ENCODE results near the gene LRP4. TPM values are rescaled to one million over a fixed set of nuclear protein-coding genes. Genes with fewer than 3 reads are reported as not detected.
A peak's percentile ranks its signal among the peaks of the same experiment; 100 is the strongest.

Gene LRP4
- total RNA-seq, 4 donors from 2014 or later, result 2.3 to 7.4 (median 3.5) TPM

- Histone ChIP-seq H3K9me3 (no peaks in the 10 kb centered on the region), H3K27me3 (no peaks in the 10 kb centered on the region), H3K36me3 (no peaks in the 10 kb centered on the region), H3K4me1 (peaks cover 0 to 5% (median 3%) of the 10 kb centered on the region in 4 donors), H3K27ac (replicated peaks in 1 of 4) (no peak overlapping the region), H3K4me3 (no peak overlapping the region)
- WGBS, result 96% methylated on average over 4 of the region's 4 CpGs
- intact Hi-C loops (cut with DNase I), result no loop called here
- TF ChIP-seq POLR2A (IDR thresholded peaks at IDR 0.05; ENCODE audit: low read depth), result no peak
- no peak for TF ChIP-seq EP300 (IDR thresholded peaks at IDR 0.05)
- TF ChIP-seq POLR2AphosphoS5 (IDR thresholded peaks at IDR 0.05), result no peak
- TF ChIP-seq CTCF (IDR thresholded peaks at IDR 0.05), result no peak
- DNase-seq (ENCODE audit: extremely low spot score), result no peak
Measured at GRCh38 chr11:46834821-46835220, 83.5 kb downstream of the LRP4 start.

GRCh38 chr11:46832511-46833214, 85.7 kb downstream of the LRP4 start:
- Histone ChIP-seq H3K4me1 (peaks cover 7 to 10% (median 8%) of the 10 kb centered on the region in 4 donors), H3K4me3 (no peak overlapping the region), H3K9me3 (no peaks in the 10 kb centered on the region), H3K27me3 (no peaks in the 10 kb centered on the region), H3K27ac (replicated peaks in 1 of 4) (no peak overlapping the region), H3K36me3 (no peaks in the 10 kb centered on the region)
- WGBS, result 98% methylated on average over 5 of the region's 5 CpGs
- DNase-seq (ENCODE audit: extremely low spot score), result no peak
- intact Hi-C loops (cut with DNase I), result no loop called here
- TF ChIP-seq EP300 (IDR thresholded peaks at IDR 0.05) (no peak), CTCF (IDR thresholded peaks at IDR 0.05) (no peak), POLR2AphosphoS5 (IDR thresholded peaks at IDR 0.05) (no peak), POLR2A (IDR thresholded peaks at IDR 0.05; ENCODE audit: low read depth) (no peak)

GRCh38 chr11:46827995-46828394, 90.4 kb downstream of the LRP4 start:
- H3K36me3 ChIP-seq, result no peaks in the 10 kb centered on the region
- no peak for DNase-seq (ENCODE audit: extremely low spot score)
- no peak overlapping the region for H3K4me3 ChIP-seq
- peaks cover 21 to 44% (median 39%) of the 10 kb centered on the region in 4 donors for H3K4me1 ChIP-seq
- H3K27me3 ChIP-seq, result no peaks in the 10 kb centered on the region
- peak overlapping the region in 1 of 4 donors; percentile 81 for H3K27ac ChIP-seq (replicated peaks in 1 of 4)
- 59% methylated on average over 1 of the region's 1 CpG for WGBS
- TF ChIP-seq POLR2A (IDR thresholded peaks at IDR 0.05; ENCODE audit: low read depth) (no peak), POLR2AphosphoS5 (IDR thresholded peaks at IDR 0.05) (no peak), EP300 (IDR thresholded peaks at IDR 0.05) (no peak), CTCF (IDR thresholded peaks at IDR 0.05) (no peak)
- intact Hi-C loops (cut with DNase I), result no loop called here
- no peaks in the 10 kb centered on the region for H3K9me3 ChIP-seq

GRCh38 chr11:46826310-46827044, 91.9 kb downstream of the LRP4 start:
- H3K36me3 ChIP-seq, result no peaks in the 10 kb centered on the region
- intact Hi-C loops (cut with DNase I), result no loop called here

More at GRCh38 chr11:46826310-46827044, 91.9 kb downstream of the LRP4 start:
- Histone ChIP-seq H3K27me3 (no peaks in the 10 kb centered on the region), H3K27ac (replicated peaks in 1 of 4) (peak overlapping the region; percentile 77 to 86 (median 80)), H3K4me1 (peaks cover 21 to 44% (median 39%) of the 10 kb centered on the region in 4 donors), H3K9me3 (no peaks in the 10 kb centered on the region), H3K4me3 (peak overlapping the region; percentile 64 to 73 (median 68))
- TF ChIP-seq POLR2AphosphoS5 (IDR thresholded peaks at IDR 0.05) (peak; percentile 59 to 71), EP300 (IDR thresholded peaks at IDR 0.05) (no peak), CTCF (IDR thresholded peaks at IDR 0.05) (peak; percentile 11 to 21 (median 18))
- WGBS, result 3% methylated on average over 11 of the region's 32 CpGs
- DNase-seq (ENCODE audit: extremely low spot score), result peak; percentile 92
